ENCODE measurements around the gene RAB10.

DNA sequence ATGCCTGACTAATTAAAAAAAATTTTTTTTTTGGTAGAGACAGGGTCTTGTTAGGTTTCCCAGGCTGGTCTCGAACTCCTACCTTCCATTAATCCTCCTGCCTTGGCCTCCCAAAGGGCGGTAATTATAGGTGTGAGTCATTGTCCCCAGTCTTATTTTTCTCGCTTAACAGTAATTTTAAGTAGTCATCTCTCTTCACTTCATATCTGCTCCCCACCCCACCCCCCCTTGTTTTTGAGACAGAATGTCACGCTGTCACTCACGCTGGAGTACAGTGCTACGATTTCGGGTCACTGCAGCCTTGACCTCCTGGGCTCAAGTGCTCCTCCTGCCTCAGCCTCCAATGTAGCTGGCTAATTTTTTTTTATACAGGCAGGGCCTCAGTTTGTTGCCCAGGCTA lies 27.7 kb downstream of the RAB10 start:
- TF ChIP-seq EZH2 (IDR thresholded peaks at IDR 0.05; ENCODE audit: borderline replicate concordance, low read depth, low read length, poor library complexity, severe bottlenecking): no peak
- TF ChIP-seq, protein P1, sequence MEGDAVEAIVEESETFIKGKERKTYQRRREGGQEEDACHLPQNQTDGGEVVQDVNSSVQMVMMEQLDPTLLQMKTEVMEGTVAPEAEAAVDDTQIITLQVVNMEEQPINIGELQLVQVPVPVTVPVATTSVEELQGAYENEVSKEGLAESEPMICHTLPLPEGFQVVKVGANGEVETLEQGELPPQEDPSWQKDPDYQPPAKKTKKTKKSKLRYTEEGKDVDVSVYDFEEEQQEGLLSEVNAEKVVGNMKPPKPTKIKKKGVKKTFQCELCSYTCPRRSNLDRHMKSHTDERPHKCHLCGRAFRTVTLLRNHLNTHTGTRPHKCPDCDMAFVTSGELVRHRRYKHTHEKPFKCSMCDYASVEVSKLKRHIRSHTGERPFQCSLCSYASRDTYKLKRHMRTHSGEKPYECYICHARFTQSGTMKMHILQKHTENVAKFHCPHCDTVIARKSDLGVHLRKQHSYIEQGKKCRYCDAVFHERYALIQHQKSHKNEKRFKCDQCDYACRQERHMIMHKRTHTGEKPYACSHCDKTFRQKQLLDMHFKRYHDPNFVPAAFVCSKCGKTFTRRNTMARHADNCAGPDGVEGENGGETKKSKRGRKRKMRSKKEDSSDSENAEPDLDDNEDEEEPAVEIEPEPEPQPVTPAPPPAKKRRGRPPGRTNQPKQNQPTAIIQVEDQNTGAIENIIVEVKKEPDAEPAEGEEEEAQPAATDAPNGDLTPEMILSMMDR (conservative IDR thresholded peaks at IDR 0.05; ENCODE audit: low read depth, low read length): no peak
